HG03159 (cell line): ENCODE data around the gene PTPRT.

Experiments used
- ATAC-seq: cut with Tn5 transposase; IDR thresholded peaks from one replicate; pipeline ENCODE4 v1.9.1; 2021; ENCODE audit warnings: mild to moderate bottlenecking, moderate library complexity; ENCODE audit not compliant: unreplicated experiment

The PTPRT gene

GRCh38 chr20:43028470-43028869 lies 161.2 kb downstream of the PTPRT start:
- ATAC-seq, result no peak

- ATAC-seq, result no peak
Measured at GRCh38 chr20:43023836-43024235, 165.9 kb downstream of the PTPRT start.

GRCh38 chr20:43022568-43022967 lies 167.1 kb downstream of the PTPRT start:
- ATAC-seq, result no peak

GRCh38 chr20:43022081-43022480 lies 167.6 kb downstream of the PTPRT start:
- ATAC-seq, result no peak

GRCh38 chr20:43017241-43018030 lies 172.3 kb downstream of the PTPRT start:
- ATAC-seq, result no peak

- no peak for ATAC-seq
Measured at GRCh38 chr20:43016257-43016656, 173.4 kb downstream of the PTPRT start.

- no peak for ATAC-seq
Measured at GRCh38 chr20:43015566-43015965, 174.1 kb downstream of the PTPRT start.

- no peak for ATAC-seq
Measured at GRCh38 chr20:43014206-43014605, 175.5 kb downstream of the PTPRT start.

GRCh38 chr20:43011491-43011890 lies 178.2 kb downstream of the PTPRT start:
- ATAC-seq, result no peak

GRCh38 chr20:43009532-43009931 lies 180.2 kb downstream of the PTPRT start:
- no peak for ATAC-seq

GRCh38 chr20:43007525-43007924 lies 182.2 kb downstream of the PTPRT start:
- ATAC-seq, result no peak

GRCh38 chr20:43006651-43007375 lies 182.9 kb downstream of the PTPRT start:
- no peak for ATAC-seq

GRCh38 chr20:43003318-43003944 lies 186.3 kb downstream of the PTPRT start:
- no peak for ATAC-seq

- no peak for ATAC-seq
Measured at GRCh38 chr20:42996141-42996540, 193.6 kb downstream of the PTPRT start.

- no peak for ATAC-seq
Measured at GRCh38 chr20:42988319-42988718, 201.4 kb downstream of the PTPRT start.

GRCh38 chr20:42987376-42988114 lies 202.2 kb downstream of the PTPRT start:
- ATAC-seq, result no peak

- no peak for ATAC-seq
Measured at GRCh38 chr20:42986143-42986773, 203.4 kb downstream of the PTPRT start.

- ATAC-seq, result no peak
Measured at GRCh38 chr20:42985628-42986027, 204.1 kb downstream of the PTPRT start.

GRCh38 chr20:42982218-42982617 lies 207.5 kb downstream of the PTPRT start:
- no peak for ATAC-seq

GRCh38 chr20:42981253-42981652 lies 208.5 kb downstream of the PTPRT start:
- no peak for ATAC-seq

GRCh38 chr20:42979720-42980119 lies 210.0 kb downstream of the PTPRT start:
- ATAC-seq, result no peak
